ENCODE data around the gene CYYR1.

The CYYR1 gene

DNA sequence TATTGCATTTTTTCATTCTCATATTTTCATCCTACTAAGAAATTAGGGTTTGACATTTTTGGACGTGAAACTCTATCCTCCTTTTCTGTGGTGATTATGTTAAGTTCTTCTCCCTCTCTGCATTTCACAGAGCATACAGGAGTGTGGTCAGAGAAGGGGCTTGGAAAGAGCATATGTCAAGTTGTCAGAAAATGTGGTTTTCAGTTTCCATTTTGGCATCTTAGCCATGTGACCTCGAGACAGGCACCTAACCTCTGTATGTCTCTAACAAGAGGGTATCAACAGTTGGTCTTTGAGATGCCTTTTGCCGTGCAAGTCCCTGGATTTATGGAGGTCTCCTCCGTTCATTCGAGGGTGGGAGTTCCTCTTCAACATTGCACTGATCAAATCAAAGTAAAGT, 140.7 kb downstream of the CYYR1 start:
- no peaks in the 10 kb centered on the region for H3K36me3 ChIP-seq (replicated peaks)
- H3K4me3 ChIP-seq: no peak overlapping the region
- no peaks in the 10 kb centered on the region for H3K4me1 ChIP-seq
- no peaks in the 10 kb centered on the region for H3K27me3 ChIP-seq (ENCODE audit: low read depth)
- H3K9me3 ChIP-seq: no peaks in the 10 kb centered on the region
- in situ Hi-C loops (cut with MboI; ENCODE audit: low sequenced_read_pairs): no loop called here
- DNase-seq (ENCODE audit: low spot score in 2 of 2): no peak

DNA sequence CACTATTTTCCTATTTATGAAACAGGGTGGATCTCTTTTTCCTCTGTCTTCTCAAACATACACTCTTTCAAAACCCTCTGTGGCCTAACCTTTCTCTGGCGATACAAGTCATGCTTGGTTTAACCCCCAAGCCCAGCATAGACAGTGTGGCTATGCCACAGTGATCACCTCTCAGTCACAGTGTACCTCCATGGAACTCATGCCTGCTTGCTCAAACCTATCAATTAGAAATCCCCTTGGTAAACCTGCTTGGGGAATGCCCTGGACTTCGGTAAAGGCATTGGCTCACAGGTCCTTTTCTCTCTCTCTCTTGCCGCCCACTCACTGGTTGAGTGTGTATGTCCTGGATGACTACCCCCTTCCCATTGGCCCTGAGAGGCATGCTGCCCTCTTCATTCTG, 147.5 kb downstream of the CYYR1 start:
- no peaks in the 10 kb centered on the region for H3K4me1 ChIP-seq
- H3K4me3 ChIP-seq: no peak overlapping the region
- no peaks in the 10 kb centered on the region; the same call in 1 of the 2 replicates for H3K9me3 ChIP-seq
- no peaks in the 10 kb centered on the region for H3K36me3 ChIP-seq (replicated peaks)
- no peaks in the 10 kb centered on the region for H3K27me3 ChIP-seq (ENCODE audit: low read depth)
- no peak for DNase-seq (ENCODE audit: low spot score in 2 of 2)
- in situ Hi-C loops (cut with MboI; ENCODE audit: low sequenced_read_pairs): no loop called here

DNA sequence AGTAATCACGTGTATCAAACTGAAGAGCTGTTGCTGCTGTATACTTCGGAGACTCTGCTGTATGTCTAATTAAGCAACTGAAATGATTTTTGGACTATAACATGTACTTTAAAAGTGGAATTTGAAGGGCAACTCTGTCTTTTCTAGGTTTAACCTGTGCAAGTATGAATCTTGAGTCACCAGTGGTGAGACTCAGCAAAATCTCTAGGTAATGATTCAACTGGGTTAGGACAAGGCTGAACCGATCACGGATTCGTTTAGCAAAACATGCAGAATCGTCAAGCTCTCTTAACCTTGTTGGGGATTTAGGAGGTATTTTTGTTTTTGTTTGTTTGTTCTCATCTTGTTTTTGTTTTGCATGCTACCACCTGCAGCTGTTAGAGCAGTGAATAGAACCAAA, 149.6 kb downstream of the CYYR1 start:
- Histone ChIP-seq H3K36me3 (replicated peaks) (no peaks in the 10 kb centered on the region), H3K4me1 (no peaks in the 10 kb centered on the region), H3K4me3 (no peak overlapping the region), H3K9me3 (no peaks in the 10 kb centered on the region; the same call in 1 of the 2 replicates), H3K27me3 (ENCODE audit: low read depth) (no peaks in the 10 kb centered on the region)
- in situ Hi-C loops (cut with MboI; ENCODE audit: low sequenced_read_pairs): no loop called here
- no peak for DNase-seq (ENCODE audit: low spot score in 2 of 2)

DNA sequence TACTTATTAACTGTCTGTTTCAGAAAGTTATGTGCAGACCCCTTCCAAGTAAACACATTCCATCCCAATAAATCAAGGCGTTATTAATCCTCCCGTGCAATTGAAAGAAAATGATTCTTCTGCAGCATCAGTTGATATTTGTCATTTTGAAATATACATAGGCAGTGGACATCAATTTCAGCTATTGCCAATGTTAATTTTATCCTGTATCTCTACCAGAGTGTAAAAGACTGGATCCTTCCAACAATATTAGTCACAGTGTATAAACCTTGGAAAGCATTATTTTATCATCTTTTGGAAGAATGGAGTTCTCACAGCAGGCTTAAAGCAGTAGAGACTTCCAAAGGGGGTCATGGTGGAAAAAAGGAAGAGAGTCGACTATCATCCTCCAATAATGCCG, 150.4 kb downstream of the CYYR1 start:
- H3K4me3 ChIP-seq: no peak overlapping the region
- in situ Hi-C loops (cut with MboI; ENCODE audit: low sequenced_read_pairs): no loop called here
- H3K9me3 ChIP-seq: no peaks in the 10 kb centered on the region; the same call in 1 of the 2 replicates
- H3K36me3 ChIP-seq (replicated peaks): no peaks in the 10 kb centered on the region
- DNase-seq (ENCODE audit: low spot score in 2 of 2): no peak
- no peaks in the 10 kb centered on the region for H3K27me3 ChIP-seq (ENCODE audit: low read depth)
- no peaks in the 10 kb centered on the region for H3K4me1 ChIP-seq

DNA sequence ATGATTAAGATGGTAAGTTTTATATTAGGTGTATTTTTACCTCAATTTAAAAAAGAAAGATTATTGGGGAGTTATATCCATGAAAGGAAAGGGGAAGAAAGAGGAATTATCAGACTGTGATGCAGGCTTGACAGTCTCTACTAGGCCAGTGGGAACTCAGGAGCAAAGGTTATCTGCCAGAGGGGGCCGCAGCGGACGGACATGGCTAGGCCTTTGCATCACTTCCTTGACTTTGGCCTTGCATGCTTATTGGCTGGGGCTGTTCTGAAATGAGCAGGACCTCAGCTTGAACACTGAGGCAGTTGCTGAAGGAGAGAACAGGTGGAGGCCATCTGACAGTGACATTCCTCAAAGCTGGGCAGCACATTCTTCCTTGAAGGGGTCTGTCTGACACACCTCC, 150.9 kb downstream of the CYYR1 start:
- no peaks in the 10 kb centered on the region for H3K36me3 ChIP-seq (replicated peaks)
- in situ Hi-C loops (cut with MboI; ENCODE audit: low sequenced_read_pairs): no loop called here
- H3K4me3 ChIP-seq: no peak overlapping the region
- H3K27me3 ChIP-seq (ENCODE audit: low read depth): no peaks in the 10 kb centered on the region
- DNase-seq (ENCODE audit: low spot score in 2 of 2): no peak
- H3K9me3 ChIP-seq: no peaks in the 10 kb centered on the region; the same call in 1 of the 2 replicates
- H3K4me1 ChIP-seq: no peaks in the 10 kb centered on the region

DNA sequence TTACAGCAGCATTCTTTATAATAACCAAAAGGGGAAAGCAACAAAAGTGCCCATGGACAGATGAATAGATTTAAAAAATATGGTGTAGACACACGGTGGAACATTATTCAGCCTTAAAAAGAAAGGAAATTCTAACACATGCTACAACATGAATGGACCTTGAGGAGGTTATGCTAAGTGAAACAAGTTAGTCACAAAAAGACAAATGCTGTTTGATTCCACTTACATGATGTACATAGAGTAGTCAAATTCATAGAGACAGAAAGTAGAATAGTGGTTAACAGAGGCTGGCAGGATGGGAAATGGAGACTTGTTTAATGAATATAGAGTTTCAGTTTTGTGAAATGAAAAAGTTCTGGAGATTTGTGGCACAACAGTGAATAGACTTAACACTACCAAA, 151.4 kb downstream of the CYYR1 start:
- Histone ChIP-seq H3K4me3 (no peak overlapping the region), H3K36me3 (replicated peaks) (no peaks in the 10 kb centered on the region), H3K27me3 (ENCODE audit: low read depth) (no peaks in the 10 kb centered on the region), H3K4me1 (no peaks in the 10 kb centered on the region), H3K9me3 (no peaks in the 10 kb centered on the region; the same call in 1 of the 2 replicates)
- in situ Hi-C loops (cut with MboI; ENCODE audit: low sequenced_read_pairs): no loop called here
- no peak for DNase-seq (ENCODE audit: low spot score in 2 of 2)

All from HAP-1 (cell line).